ENCODE data around the gene BLCAP.
A peak's percentile ranks its signal among the peaks of the same experiment; 100 is the strongest.

Gene BLCAP

DNA sequence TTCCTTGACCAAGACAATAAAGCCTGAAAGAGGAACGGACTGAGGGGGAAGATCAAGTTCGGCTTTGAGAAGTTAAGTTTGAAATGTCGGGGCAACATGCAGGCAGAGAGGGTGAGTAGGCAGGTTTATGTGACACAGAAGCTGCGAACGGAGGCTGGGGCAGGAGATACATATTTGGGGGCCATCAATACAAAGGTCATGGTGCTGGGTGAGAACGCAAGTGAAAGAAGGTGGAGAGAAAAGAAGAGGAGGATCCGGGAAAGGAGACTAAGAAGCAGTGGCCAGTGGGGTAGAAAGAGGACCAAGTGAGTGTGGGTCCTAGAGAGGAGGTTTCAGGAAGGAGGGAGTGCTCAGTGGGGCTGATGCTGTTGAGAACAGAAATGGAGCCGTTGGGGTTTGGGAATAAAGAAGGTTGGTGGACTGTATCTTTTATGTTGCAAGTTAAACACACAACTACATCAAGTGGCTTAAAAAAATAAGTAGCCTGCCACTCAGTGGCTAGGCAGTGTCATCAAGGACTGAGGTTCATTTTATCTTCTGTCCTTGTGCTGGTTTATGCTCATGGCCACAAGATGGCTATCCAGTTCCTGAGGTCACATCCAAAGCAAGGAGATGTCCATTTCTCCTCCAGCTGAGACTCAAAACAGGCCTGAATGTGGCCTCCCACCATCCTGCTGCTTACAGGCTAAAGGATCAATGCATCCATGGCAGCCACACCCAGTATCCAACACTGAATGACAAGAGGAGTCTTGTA, 1.7 kb upstream of the BLCAP start:
- DNase-seq = no peak

DNA sequence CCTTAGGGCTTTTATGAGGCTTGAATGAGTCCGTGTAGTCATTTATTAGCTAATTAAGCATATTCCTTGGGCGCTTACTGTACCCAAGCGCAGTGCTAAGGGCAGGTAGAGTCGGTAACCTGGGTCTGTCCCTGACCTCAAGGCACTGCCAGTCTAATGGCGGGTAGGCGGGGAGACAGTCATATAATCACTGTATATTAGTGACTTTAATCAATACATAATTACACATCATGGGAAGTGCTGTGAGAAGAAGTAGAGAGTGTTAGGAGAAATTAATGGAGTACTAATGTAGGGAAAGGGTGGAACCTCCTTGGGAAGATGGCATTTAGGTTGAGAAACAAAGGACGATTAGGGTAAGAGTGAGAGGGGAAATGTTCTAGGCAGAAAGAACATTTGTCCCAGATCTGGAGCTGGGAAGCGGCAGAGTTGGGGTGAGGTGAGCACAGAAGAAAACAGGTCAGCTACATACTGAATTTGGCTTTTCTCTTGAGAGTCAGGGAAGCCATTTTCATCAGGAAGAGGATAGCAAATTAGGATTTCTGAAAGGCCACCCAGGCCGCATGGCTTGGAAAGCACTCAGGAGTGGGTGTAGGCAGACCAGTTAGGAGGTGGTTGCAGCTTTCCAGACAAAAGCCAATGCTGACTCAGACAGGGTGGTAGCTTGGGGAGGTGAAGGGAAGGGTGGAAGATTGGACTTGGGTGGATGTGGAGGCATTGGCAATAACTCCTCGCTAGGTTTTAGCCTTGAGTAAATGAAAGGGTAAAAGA, 954 bp upstream of the BLCAP start:
- DNase-seq = no peak

DNA sequence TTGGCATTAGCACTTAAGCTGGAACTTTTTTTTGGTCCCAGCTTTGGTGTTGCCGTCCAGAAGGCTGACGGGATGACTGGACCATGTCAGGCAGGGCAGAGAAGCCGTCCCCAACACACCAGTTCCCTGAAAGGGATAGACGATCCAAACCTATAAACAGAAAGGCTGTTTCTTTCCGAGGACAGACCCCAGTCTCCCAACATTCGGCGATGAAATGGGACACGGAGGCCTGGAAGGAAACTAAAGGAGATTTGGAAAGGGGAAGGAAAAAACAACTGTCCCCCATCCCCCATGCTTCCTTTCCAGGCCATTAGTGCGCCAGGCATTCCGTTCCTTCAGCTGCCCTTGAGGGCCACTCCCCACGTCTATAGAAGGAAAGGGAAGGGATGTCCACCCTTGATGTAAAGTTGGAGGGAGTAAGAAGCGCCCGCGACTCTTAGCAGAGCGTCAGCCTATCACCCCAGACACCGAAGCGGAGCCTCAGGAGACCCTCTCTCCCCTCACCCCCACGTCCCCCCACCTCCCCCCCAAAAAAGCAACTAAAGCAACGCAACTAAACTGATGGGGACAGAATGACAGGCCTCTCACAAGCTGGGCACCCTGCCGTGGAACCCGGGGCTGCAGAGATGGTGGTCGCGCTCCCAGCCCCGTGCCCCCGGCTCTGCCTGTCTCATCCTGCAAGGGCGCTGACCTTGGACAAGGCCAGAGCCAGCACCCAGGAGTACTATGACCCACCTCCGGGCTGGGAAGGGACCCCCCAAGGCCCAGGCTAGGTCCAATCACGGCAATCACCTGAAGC, 638 bp downstream of the BLCAP start:
- no peak for DNase-seq

DNA sequence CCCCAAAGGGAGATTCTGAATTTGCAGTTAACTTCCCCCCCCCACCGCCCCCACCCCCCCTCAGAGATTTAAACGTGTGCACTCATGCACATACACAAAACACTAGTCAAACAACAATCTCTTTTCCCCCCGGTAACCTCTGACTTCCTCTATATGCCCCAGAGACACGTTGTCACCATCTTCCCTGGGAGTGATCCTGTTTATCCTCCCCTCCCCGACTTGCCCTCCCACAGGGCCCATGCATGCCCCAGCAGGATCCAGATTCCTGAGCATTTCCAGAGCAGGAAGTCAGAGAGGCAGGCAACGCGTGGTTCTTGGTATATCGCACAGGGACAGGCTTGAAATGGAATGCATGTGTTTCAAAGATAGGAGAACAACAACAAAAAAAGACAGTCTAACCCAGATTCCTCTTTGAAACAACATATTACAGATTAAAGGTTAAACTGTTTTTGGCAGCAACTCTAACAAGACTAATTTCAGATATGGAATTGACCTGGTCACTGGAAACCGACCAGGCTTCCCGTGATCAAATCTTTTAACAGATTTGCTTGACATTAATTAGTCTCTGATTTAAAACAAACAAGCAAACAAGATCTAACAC, 1.3 kb downstream of the BLCAP start:
- no peak for DNase-seq

DNA sequence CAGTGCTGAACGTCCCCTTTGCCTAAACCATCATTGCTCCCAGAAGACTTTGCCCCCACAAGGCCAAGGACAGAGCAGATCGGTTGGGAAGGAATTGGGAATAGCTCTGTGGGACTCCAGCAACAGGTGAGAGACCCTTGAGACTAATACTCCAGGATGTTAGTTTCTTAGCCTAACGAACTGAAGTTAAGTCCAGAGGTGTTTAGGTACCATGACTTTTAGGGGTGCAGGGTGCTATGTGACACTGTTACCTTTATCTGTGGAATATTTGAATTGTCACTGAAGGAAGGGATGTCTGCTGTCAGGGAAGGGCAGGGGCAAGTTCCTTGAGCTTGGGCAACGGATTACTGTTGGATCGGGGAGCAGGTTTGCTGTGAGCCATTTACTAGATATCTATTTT, 1.9 kb downstream of the BLCAP start:
- no peak for DNase-seq

DNA sequence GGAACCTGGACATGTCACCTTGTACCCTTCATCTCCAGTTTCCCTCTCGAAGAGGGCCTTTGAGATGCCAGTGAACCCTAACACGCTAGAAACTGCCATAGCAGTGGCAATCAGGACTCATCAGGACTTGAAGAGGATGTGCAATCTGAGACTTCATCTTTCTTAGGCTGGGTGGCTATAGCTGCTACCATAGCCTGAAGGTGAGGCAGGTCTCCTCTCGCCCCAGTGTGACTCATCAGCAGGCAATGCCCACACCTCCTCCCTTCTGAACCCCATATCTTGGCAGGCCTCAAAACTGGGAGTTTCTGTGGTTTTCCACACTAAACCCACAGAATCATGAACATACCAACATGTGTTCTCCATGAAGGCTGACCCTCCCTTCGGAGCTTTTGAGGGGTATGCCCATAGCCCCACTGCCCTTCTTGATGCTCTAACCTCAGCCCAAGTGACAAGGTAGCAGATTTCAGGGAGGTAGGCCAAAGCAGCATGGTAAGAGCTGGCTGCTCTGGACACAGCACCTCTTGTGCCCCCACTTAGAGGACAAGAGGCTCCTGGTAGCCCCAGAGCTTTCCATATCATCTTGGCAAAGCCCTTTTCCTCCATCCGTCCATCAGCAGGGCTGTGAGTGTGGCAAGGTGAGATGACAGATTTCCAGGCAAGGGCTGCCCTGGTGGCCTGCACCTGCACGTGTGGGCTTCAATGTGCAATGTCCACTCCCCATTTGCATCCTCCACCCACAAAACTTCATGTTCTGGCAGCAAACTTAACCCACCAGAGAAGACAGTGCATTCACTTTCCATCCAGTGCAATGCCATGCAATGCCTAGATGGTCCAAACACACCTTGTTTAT, 2.6 kb downstream of the BLCAP start:
- no peak for DNase-seq

DNA sequence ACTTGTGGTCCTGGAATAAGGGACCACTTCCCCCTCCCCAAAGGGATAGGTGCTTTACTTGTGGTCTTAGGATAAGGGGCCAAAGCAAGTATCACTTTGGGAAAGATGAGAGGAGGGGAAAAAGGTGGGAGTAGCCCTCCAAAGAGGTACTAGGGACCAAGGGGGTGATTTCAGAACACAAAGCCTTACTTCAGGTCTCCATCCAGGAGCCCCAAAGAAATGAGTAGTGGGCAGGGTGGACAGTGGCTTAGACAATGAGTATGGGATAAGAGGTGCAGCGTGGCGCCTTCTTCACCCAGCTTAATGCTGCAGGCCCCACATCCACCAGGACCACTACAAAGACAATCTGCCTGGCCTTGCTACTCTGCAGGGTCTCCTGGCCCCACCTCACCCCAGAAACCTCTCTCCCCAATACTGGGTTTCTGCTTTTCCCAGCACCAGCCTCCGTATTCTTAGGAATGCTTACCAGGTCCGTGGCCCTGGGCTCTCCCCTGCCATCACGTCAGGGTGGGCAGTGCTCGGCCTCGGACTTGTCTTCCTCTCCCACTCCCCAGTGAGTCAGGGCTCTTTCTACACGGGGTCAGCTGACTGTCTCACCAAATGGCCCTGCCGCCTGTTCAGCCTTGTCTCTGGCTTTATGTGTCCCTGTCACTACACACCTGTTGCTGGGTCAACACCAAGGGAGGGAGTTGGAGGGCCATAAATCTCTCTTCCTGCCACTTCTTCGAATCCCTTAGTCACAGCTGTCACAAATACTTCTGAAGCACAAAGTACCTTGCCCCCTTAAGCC, 3.6 kb downstream of the BLCAP start:
- no peak for DNase-seq

DNA sequence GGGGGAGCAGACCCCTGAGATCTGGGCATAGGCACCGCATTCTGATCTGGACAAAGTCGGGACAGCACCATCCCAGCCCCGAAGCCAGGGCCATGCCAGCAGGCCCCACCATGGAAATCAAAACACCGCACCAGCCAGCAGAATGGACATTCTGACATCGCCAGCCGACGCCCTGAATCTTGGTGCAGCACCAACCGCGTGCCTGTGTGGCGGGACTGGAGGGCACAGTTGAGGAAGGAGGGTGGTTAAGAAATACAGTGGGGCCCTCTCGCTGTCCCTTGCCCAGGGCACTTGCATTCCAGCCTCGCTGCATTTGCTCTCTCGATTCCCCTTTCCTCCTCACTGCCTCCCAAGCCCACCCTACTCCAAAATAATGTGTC, 4.7 kb downstream of the BLCAP start:
- DNase-seq = no peak

DNA sequence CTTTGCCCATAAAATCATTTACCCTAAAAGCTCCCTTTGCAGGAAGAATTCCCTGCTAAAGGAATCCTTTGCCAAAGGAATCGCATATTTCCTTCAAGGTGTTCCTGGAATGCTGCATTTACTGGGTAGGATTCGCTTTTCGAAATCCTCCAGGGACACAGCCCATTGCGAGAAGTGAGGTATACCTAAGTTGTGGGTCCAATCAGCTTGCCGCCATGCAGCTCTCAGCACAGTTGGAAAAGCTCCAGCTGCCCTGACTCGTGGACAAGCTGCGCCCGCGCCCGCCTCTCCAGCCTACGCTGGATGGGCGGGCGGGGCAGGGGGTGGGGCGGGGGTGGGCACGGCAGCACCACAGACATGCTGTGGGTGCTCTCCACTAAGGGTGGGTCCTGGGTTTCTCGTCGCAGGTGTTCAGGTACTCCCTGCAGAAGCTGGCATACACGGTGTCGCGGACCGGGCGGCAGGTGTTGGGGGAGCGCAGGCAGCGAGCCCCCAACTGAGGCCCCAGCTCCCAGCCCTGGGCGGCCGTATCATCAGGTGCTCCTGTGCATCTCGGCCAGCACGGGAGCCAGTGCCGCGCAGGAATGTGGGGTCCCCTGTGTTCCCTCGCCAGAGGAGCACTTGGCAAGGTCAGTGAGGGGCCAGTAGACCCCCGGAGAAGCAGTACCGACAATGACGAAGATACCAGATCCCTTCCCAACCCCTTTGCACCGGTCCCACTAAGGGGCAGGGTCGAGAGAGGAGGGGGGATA, 5.2 kb downstream of the BLCAP start:
- DNase-seq = no peak

DNA sequence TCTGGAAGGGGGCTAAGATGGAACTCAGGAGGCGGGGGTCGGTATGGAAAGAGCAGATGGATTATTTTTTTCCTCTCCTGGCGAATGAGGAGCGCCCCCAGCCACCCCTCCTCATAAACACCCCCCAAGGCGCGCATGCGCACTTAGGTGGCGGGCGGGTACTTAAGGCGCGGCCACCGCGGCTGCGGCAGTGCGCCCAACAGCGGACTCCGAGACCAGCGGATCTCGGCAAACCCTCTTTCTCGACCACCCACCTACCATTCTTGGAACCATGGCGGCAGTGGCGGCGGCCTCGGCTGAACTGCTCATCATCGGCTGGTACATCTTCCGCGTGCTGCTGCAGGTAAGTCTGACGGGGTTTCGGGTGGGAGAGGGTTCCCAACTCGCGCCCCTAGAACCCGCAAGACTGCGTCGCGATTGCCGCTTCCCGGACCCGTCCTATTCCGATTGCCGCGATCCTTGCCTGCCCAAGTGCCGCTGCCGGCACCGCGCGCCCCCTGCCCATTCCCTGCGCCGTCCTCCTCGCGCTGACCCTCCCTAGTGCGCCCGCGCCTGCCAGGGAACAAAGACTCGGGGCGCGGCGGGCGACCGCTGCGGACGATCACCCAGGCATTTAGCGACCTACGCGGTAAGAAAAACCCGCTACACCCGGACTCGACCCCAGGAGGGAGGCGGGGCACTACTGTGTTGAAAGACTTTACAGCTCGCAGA, 6.5 kb downstream of the BLCAP start, which contains the start of gene NNAT:
NNAT (plus strand) TSS at position 190 of the 711 bp plus-strand sequence; CDS start at position 272, 82 bp downstream.
- DNase-seq = no peak

DNA sequence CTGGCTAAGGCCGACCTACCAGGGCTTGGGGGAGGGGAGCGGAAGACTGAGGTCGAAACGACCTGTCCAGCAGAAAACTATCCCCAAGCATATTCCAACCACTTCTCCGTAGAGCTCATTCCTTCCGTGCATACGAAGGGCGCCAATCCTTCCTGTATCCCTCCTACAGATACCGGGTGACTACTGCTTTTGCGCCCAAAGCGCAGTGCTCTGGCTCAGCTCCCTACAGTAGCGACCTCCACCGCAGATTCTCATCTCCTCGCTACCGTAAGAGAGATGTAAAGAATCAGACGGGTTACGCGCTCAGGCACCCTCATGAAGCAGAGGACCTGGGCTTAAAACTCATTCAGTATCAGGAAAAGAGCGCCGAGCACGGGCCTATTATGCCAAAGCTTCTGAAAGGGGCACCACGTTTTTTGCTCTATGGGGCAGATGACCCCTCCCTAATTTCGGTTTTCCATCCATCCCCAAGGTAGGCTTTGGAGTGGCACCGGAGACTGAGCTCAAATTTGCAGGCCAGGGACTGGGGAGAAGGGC, 7.2 kb downstream of the BLCAP start:
- no peak for DNase-seq

DNA sequence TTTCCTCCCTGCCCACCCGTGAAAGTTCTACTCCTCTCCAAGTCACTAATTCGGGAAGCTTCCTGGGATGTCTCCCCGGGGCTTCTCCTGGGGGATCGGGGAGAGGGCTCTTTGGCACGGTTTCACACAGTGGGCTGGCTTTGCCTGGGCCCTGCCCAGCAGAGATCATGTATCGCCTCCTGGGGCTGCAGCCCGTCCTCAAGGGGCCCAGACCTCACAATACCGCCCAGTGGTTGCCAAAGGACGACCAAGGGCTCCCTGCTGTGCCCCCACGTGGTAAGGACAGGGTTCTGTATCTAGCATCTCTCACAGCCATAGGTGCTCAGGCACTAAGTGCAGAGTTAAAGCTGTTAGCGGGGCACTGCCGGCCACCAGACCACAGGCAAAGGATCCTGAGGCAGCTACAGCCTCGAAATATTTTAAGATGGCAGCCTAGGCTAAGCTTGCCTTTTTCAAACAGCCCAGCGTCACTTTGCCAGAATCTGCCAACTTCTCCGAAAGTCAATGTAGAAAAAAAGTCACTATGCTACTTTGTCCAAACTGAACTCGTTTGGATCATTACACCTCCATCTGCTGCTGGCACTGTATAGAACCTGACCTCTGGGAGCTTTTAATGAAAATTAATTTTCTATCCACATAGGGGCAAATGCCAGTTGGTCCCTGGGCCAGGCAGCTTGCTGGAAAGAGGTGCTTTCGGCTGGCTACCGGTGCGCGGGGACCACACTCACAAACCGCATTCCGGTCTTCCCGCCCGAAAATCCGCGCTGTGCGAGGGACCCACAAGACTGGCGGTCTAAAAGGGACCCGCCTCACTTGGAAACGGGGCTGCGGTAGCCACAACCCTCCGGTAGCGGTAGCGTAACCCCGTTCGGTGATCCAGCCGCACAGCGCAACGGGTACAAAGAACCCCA, 7.9 kb downstream of the BLCAP start:
- DNase-seq = peak; percentile 75 to 91

DNA sequence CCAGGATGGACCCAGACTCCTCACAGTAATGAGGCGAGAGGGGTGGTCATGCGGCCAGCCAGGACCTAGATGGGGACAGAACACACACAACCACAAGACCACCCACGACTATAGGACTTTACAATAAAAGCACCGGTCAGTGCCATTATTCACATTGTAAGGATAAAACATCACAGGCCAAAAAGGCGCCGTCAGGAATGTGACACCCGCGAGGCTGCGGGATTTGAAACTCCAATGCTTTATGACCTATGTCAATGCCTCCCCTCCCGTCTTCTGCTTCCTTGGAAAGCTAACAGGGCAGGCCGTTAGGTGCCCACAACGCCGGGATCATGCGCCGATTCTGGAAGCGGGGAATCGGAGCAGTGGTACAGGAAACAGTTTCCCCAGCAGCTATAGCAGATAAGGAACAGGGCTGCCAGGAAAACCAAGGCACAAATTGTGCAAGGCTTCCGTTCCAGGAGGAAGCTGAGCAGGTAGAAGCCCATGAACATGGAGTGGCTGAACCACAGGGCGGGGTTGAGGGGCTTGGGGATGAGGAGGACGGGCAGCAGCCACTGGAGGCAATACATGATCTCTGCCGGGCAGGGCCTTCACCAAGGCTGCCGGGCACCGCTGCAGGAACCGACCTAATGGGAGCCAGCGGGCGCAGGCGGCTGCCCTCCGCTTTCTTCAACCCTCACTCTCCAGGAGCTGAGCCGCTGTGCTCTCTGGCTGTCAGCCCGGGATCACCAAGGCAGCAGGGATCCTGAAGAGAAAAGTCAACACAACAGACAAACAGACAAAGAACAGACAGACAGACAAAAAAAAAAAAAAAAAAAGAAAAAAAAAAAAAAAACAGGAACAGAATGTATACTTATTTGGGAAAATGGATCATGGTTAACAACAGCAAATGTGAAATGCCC, 8.8 kb downstream of the BLCAP start:
- DNase-seq = peak; percentile 75 to 76

DNA sequence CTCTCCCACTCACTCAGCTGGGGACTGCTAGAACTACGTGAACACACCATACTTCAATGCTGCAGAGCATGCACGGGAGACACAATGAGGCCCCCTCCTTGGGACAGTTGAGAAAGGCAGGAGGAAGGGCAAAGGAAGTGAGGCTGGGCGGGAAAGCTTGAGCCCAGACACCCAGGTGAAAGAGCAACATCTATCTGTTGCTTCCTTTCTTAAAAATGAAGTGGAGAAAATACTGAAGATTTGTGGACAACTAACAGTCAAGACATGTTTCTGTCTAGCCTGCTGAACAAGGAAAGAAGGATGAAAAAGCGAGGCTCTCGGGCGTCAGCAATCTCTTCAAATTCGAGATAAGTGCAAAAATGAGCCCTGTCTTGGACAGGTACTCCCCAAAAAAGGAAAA, 9.6 kb downstream of the BLCAP start:
- no peak for DNase-seq

DNA sequence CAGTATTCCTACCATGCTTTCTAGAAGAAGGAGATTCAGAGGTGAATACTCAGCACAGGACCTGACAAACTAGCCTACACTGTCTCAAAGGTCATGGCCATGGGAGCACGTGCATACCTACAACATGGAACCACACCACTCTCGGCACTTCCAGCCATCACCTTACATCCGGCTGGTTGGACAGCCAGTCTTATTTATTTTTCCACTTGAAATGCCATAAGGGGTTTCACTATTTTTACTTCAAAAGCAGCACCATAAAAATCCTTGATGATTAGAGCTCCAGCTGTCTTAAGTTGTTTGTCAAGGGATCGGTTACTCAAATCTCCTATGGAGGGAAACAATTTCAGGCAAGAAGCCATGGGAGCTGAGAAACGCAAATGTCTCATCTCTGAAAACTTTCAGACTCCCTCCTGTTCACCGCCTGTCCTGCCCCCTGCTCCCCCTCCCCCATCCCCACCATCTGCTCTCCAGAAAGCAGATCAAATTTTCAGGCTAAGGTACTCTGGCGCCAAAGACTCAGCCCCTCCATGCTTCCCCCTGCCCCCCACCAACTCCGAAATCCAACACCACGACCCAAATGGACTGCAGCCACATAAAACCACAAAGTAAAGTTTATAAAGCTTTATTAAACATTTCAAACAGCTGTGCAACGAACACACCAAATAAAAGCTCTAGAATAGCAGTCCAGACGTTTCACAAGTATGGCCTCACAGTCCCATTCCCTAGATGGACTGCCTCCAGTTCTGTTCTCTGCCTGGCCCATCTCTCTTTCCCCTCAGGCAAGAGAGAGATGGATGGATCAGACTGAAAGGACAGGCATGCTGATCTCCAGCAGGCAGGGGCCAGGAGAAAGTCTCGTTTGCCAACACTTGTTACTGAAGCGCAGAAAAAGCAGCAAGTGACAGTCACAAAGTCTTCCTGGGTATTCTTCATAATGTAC, 10.6 kb downstream of the BLCAP start:
- peak; percentile 82 to 94 for DNase-seq

DNA sequence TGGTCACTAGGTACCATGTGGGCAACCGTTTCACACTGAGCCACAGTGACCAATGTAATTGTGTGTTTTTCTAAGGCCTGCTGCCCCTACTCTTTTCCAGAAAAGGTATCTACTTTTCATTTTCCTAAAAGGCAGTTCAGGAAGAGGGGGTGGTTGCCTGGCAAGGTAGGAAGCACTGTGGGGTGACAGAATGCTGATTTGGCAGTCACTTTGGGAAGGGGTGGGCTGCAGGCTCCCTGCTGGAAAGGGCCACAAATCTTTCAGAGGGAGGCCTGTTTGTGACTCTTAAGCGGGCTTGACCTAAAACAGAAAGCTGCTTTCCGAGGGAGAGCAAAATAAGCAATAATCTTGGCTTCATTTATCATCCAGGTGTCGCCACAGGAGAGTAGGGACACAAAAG, 11.8 kb downstream of the BLCAP start:
- DNase-seq = no peak

Measured in NCI-H446 (cell line).